Measurements from ENCODE around the gene PIRT. TPM values are rescaled to one million over a fixed set of nuclear protein-coding genes. Genes with fewer than 3 reads are reported as not detected.
A peak's percentile ranks its signal among the peaks of the same experiment; 100 is the strongest.

PIRT gene
- total and polyA plus RNA-seq, 8 donors = under 0.01 to 2.6 (median 0.31) TPM; not detected in 4

DNA sequence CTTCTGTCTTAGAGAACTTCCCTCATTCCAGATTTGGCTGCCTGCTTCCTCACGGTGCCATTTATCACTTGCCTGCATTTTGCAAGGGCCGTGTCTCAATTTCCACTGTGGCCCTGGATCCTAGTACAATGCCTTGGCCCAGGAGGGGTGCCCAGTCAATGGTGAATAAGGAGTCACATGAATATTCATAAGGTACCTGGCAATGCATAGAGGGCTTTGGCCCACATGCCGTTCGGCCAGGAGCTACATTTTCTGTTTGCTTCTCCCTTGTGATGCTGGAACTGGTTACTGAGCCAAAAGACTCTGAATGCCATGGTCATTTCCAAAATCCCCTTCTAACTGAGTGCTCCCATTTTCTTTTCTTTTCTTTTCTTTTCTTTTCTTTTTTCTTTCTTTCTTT is 4.8 kb upstream of the PIRT start:
- 29 to 60% (median 46%) methylated on average over 4 of the region's 4 CpGs for WGBS, 5 donors
- Histone ChIP-seq H3K9me3 (no peaks in the 10 kb centered on the region), H3K4me1 (peaks cover 9 to 28% (median 23%) of the 10 kb centered on the region in 4 donors), H3K36me3 (no peaks in the 10 kb centered on the region), H3K27ac (peak overlapping the region; percentile 12 to 94 (median 83)), H3K4me3 (no peak overlapping the region), H3K27me3 (peaks cover 0 to 4% (median 0%) of the 10 kb centered on the region in 3 donors)
- intact Hi-C loops (cut with DNase I; ENCODE audit: low total_unique reads) = loop anchor here (10.0 kb wide), 1 partner anchor 198 kb away; no protein-coding TSS in a partner anchor
- TF ChIP-seq EP300 (IDR thresholded peaks at IDR 0.05) = no peak
- no peak for TF ChIP-seq POLR2A (IDR thresholded peaks at IDR 0.05)
- TF ChIP-seq, protein P1, sequence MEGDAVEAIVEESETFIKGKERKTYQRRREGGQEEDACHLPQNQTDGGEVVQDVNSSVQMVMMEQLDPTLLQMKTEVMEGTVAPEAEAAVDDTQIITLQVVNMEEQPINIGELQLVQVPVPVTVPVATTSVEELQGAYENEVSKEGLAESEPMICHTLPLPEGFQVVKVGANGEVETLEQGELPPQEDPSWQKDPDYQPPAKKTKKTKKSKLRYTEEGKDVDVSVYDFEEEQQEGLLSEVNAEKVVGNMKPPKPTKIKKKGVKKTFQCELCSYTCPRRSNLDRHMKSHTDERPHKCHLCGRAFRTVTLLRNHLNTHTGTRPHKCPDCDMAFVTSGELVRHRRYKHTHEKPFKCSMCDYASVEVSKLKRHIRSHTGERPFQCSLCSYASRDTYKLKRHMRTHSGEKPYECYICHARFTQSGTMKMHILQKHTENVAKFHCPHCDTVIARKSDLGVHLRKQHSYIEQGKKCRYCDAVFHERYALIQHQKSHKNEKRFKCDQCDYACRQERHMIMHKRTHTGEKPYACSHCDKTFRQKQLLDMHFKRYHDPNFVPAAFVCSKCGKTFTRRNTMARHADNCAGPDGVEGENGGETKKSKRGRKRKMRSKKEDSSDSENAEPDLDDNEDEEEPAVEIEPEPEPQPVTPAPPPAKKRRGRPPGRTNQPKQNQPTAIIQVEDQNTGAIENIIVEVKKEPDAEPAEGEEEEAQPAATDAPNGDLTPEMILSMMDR (IDR thresholded peaks at IDR 0.05) = no peak
- peak in 1 of 3 donors; percentile 62 for TF ChIP-seq POLR2AphosphoS5 (IDR thresholded peaks at IDR 0.05)
- DNase-seq = peak; percentile 7 to 84

GRCh38 chr17:10838682-10839081 is 795 bp upstream of the PIRT start:
- H3K4me3 ChIP-seq = no peak overlapping the region
- no peaks in the 10 kb centered on the region for H3K27me3 ChIP-seq
- DNase-seq = no peak
- WGBS, 5 donors = 85 to 94% (median 90%) methylated on average over 4 to 5 of the region's 5 CpGs
- no peak overlapping the region for H3K27ac ChIP-seq
- no peaks in the 10 kb centered on the region for H3K9me3 ChIP-seq
- TF ChIP-seq POLR2AphosphoS5 (IDR thresholded peaks at IDR 0.05) = no peak
- TF ChIP-seq POLR2A (IDR thresholded peaks at IDR 0.05) = no peak
- TF ChIP-seq, protein P1 (IDR thresholded peaks at IDR 0.05) = no peak
- no peak for TF ChIP-seq EP300 (IDR thresholded peaks at IDR 0.05)
- peaks cover 12 to 21% (median 16%) of the 10 kb centered on the region in 4 donors for H3K4me1 ChIP-seq
- intact Hi-C loops (cut with DNase I; ENCODE audit: low total_unique reads) = no loop called here
- no peaks in the 10 kb centered on the region for H3K36me3 ChIP-seq

- Histone ChIP-seq H3K27me3 (no peaks in the 10 kb centered on the region), H3K4me1 (peaks cover 4 to 16% (median 14%) of the 10 kb centered on the region in 4 donors), H3K36me3 (no peaks in the 10 kb centered on the region), H3K9me3 (no peaks in the 10 kb centered on the region), H3K4me3 (no peak overlapping the region), H3K27ac (peak overlapping the region in 4 of 5 donors; percentile 62 to 73 (median 65))
- intact Hi-C loops (cut with DNase I; ENCODE audit: low total_unique reads) = no loop called here
- TF ChIP-seq POLR2AphosphoS5 (IDR thresholded peaks at IDR 0.05) = peak in 2 of 3 donors; percentile 48 to 82
- TF ChIP-seq POLR2A (IDR thresholded peaks at IDR 0.05) = no peak
- peak; percentile 77 to 93 for DNase-seq
- WGBS, 5 donors = 24 to 60% (median 35%) methylated on average over 12 to 15 of the region's 15 CpGs
Measured at GRCh38 chr17:10836966-10837590, 809 bp downstream of the PIRT start.

GRCh38 chr17:10836145-10836544 is 1.7 kb downstream of the PIRT start:
- Histone ChIP-seq H3K4me3 (no peak overlapping the region), H3K27ac (peak overlapping the region in 2 of 5 donors; percentile 62 to 73), H3K27me3 (no peaks in the 10 kb centered on the region), H3K9me3 (no peaks in the 10 kb centered on the region), H3K4me1 (peaks cover 4 to 16% (median 14%) of the 10 kb centered on the region in 4 donors), H3K36me3 (no peaks in the 10 kb centered on the region)
- WGBS, 5 donors = 59 to 79% (median 75%) methylated on average over 7 of the region's 7 CpGs
- DNase-seq = peak in 1 of 2 donors; percentile 44
- intact Hi-C loops (cut with DNase I; ENCODE audit: low total_unique reads) = no loop called here
- TF ChIP-seq, protein P1 (IDR thresholded peaks at IDR 0.05) = no peak
- TF ChIP-seq POLR2A (IDR thresholded peaks at IDR 0.05) (no peak), POLR2AphosphoS5 (IDR thresholded peaks at IDR 0.05) (no peak), EP300 (IDR thresholded peaks at IDR 0.05) (no peak)

- H3K27me3 ChIP-seq = no peaks in the 10 kb centered on the region
- WGBS, 5 donors = 89 to 96% (median 93%) methylated on average over 5 of the region's 5 CpGs
- no peaks in the 10 kb centered on the region for H3K9me3 ChIP-seq
- TF ChIP-seq EP300 (IDR thresholded peaks at IDR 0.05) (no peak), POLR2AphosphoS5 (IDR thresholded peaks at IDR 0.05) (no peak), POLR2A (IDR thresholded peaks at IDR 0.05) (no peak)
- TF ChIP-seq, protein P1 (IDR thresholded peaks at IDR 0.05) = no peak
- no peak overlapping the region for H3K27ac ChIP-seq
- H3K4me1 ChIP-seq = peaks cover 2 to 4% (median 3%) of the 10 kb centered on the region in 4 donors
- no peak overlapping the region for H3K4me3 ChIP-seq
- intact Hi-C loops (cut with DNase I; ENCODE audit: low total_unique reads) = no loop called here
- H3K36me3 ChIP-seq = no peaks in the 10 kb centered on the region
- no peak for DNase-seq
Measured at GRCh38 chr17:10831696-10832095, 6.2 kb downstream of the PIRT start.
